Loucy (cell line): ENCODE data around the gene CRISP2.

ENCODE experiments used
- EZH2phosphoT487 ChIP-seq: fragments of 200-600 bp; IDR thresholded peaks from 2 replicates; pipeline ENCODE4 v1.6.1; 2018; ENCODE audit warnings: antibody characterized with exemption, mild to moderate bottlenecking, moderate library complexity, borderline replicate concordance
- TF ChIP-seq, protein P1 (sequence below): fragments of 200-600 bp; sonication (generic); conservative IDR thresholded peaks from 2 replicates; pipeline ENCODE4 v1.5.1; 2014; ENCODE audit warnings: mild to moderate bottlenecking, antibody characterized with exemption, low read length

DNA sequence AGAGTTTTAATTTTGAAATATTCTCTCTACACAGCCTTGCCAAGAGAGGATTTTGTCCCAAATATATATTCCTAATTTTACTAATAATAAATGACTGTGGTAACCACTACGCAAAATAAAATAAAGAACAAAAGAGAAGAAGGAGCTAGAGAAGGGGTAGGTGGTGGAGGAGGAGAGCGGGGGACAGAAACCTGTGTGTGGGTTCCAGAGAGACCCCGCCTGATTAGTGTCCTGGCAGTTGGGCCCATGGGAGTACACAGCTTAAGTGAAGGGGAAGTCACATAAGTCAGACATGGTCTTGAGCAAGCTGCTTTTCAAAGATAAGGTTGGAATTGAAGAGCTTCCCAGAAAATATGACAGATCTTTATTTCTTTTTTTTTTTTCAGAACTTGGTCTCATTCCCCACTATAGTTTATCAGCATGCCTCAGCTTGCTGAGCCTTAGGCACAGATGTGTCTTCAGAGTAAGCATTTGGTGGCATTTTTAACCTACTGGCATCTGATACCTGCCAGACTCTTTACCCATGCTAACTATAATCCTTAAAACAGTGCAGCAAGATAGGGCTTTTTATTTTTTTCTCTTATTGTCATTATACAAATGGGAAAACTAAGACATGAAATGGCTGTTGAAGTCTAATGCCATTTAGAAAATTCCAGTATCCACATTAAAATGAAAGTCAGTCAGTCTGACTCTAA lies 67.1 kb downstream of the CRISP2 start:
- TF ChIP-seq, protein P1, sequence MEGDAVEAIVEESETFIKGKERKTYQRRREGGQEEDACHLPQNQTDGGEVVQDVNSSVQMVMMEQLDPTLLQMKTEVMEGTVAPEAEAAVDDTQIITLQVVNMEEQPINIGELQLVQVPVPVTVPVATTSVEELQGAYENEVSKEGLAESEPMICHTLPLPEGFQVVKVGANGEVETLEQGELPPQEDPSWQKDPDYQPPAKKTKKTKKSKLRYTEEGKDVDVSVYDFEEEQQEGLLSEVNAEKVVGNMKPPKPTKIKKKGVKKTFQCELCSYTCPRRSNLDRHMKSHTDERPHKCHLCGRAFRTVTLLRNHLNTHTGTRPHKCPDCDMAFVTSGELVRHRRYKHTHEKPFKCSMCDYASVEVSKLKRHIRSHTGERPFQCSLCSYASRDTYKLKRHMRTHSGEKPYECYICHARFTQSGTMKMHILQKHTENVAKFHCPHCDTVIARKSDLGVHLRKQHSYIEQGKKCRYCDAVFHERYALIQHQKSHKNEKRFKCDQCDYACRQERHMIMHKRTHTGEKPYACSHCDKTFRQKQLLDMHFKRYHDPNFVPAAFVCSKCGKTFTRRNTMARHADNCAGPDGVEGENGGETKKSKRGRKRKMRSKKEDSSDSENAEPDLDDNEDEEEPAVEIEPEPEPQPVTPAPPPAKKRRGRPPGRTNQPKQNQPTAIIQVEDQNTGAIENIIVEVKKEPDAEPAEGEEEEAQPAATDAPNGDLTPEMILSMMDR: no peak
- no peak for TF ChIP-seq EZH2phosphoT487
